HG03159 (cell line): ENCODE data around the gene MID2.
A peak's percentile ranks its signal among the peaks of the same experiment; 100 is the strongest.
"Not testable (repeated sequence)": the region's sequence is repeated elsewhere in the genome, so short reads cannot be mapped to it uniquely, and the experiment has no call there.

ENCODE experiments used
- ATAC-seq: cut with Tn5 transposase; IDR thresholded peaks from one replicate; pipeline ENCODE4 v1.9.1; 2021; ENCODE audit warnings: mild to moderate bottlenecking, moderate library complexity; ENCODE audit not compliant: unreplicated experiment

The MID2 gene

DNA sequence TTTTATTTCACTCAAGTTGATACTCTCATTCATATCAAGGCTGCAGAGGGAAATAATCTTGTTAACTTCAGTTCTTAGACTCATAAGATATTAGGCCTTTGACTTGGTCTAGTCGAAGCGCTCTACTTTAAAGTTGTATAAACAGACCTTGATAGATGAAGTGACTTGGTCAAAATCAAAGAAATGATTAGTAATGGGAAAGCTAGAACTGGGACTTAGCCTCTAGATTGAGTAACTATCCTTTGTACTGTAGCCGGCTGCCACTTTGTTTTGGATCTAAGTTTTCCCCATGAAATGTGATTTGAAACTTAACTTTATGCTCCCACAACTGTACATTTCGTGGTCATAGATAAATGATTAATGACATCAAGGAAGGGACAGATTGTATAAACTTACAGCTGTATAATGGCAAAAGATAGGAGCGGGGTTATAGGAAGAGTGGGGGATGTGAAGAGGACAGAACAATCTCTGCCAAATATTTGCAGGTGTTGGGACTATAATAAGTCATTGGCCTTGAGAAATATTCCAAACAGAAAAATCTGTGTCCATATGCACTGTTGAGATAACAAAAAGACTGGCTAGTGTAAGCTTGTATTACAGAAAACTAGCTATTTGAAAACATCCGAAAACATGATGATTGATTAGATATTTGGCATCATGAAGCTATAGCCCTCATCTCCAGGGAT, 17.2 kb downstream of the MID2 start:
- ATAC-seq = no peak

DNA sequence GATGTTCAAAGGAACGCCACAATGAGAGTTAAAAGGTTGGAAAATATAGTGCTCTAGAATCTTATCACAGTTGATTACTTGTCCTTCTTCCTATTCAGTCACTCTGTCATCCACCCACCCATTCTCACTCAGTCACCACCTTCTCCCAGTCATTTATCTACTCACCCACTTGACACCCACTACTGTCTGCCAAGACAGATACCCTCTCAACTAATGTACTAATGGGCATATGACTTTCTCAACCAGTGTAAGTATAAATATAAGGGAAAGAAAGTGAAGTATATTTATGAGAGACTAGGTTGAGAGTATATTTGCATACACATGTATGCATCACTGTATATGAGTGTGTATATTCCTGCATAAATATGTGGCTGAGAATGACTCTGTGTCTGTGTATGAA, 20.0 kb downstream of the MID2 start:
- ATAC-seq = no peak

DNA sequence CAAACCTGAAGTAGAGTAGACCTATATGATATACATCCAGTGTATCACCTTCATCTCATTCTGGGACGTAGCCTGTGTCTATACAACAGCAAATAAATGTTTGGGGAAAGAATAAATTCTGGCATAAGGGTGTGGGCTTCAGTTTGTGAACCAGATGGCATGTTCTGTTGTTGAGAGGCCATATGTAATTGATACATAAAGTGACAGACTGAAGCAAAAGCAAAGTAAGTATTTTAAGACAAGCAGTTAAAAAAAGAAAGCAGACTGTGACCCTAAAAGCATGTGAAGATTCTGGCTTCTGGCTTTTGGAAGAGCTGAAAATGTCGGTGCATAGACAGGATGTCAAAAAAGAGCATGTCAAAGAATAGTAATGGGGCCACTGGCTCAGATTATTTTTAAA, 22.9 kb downstream of the MID2 start:
- no peak for ATAC-seq

DNA sequence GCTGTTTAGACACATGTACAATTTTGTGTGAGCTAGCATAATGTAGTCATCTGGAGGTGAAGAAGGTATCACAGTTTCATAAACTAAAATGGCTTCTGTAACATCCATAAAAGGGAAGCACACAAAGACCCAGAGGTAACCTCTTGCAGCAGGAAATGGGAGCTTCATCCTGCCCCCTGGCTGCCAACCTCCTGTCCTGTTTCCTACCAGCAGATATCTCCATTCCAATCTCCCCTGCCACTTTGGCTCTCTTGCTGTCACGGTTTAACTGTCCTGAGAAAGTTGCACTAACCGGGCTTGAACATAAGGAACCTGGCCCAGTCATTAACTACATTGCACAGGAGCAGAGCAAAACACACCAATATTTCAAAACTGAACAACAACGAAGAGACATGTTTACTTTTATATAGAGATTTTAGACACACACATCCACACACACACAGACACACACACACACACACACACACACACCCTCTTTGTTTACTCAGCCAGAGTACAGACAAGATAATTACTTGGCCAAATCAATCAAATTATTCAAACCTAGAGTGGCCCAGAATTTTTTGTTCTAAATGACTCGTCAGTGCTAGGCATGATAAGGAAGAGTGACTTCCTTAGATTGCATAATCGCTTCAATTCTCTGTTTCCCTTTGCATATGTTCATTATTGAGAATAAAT, 24.2 kb downstream of the MID2 start:
- no peak for ATAC-seq

DNA sequence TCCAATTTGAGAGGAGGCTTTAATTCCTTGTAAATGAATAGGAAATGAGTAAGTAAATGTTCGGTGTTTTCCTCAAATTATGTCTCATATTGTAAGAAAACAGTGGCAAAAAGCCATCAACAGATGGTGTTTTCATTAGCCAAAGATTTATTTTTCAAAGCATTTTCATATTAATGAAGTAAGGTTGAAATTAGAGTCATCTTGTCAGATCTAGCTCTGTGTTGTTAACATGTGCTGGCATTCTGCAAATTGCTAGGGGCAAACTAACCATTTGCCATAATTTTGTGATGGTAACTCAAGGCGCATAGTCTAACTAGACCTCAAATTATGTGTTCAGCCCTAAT, 24.7 kb downstream of the MID2 start:
- ATAC-seq = no peak

DNA sequence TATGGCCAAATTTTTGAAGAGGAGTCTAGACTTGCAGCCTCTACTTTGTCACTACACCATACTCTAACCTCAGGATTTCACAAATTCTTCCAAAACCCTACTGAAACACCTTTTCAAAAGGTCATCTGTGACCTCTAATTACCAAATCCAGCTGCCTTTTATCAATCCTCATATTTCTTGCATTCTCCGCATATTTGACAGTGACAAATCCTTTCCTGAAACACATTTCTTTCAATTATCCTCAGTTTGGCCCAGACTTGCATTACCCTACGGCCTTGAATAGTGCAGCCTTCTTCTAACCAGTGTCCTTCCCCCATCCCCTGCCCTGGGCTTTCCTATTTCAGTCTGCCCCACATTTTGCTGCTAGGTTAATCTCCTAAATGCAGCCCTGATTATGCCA, 25.5 kb downstream of the MID2 start:
- no peak for ATAC-seq

DNA sequence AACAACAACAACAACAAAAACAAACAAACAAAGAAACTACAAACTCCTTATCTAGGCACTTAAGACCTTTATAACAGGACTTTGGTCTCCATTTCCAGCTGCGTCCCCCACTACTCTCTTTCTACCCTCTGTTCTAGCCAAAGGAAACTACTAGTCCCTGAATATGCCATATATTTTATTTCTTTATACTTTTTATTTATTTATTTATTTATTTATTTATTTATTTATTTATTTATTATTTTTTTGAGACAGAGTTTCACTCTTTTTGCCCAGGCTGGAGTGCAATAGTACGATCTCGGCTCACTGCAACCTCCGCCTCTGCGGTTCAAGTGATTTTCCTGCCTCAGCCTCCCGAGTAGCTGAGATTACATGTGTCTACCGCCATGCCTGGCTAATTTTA, 26.0 kb downstream of the MID2 start:
- not testable (repeated sequence) for ATAC-seq

DNA sequence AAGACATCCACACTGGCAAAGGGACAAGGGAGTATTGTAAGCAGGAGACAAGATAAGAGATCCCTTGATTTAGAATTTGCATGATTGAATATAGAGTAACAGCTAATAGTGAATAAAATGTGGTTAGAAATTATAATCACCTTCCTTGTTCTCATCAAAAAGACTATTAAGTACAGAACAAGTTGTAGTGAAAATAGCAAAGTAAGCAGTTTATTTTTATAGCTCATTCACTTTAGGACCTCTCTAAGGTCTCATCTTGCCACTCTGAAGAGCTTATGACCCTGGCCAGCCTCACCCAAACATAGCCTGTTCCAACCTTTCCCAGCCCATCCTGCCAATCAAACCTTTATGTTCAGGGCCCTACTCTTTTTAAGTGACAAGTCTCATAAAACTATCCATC, 30.6 kb downstream of the MID2 start:
- ATAC-seq = no peak

DNA sequence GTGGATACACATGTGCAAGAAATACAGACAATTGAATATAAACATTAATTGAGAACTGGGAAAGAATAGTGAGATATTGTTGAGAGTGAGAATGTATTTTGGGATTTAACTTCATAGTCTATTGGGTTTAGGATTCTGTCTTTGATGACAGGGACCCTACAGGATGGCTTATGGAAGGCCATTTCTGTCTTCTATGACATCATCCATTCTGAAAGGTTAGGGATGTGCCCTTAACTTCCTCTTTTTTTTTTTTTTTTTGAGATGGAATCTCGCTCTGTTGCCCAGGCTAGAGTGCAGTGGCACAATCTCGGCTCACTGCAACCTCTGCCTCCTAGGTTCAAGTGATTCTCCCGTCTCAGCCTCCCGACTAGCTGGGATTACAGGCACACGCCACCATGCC, 31.4 kb downstream of the MID2 start:
- ATAC-seq = not testable (repeated sequence)

DNA sequence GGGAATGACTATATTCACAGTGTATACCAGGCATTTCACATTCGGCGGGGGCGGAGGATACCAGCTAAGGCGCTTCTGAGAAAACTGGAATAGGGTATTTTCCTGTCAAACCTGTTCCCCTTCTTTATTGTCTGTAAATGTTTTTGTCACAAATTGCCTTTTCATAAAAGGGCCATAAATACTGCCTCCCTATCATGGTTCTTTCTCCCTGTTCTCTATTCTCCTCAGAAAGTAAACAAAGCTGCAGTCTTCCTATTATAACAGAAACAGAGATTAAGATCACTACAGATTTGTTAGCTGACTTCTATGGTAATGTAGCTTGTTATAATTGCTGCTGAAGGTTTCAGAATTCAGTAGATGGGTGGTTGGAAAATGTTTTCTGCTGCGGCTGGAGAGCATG, 32.2 kb downstream of the MID2 start:
- no peak for ATAC-seq

DNA sequence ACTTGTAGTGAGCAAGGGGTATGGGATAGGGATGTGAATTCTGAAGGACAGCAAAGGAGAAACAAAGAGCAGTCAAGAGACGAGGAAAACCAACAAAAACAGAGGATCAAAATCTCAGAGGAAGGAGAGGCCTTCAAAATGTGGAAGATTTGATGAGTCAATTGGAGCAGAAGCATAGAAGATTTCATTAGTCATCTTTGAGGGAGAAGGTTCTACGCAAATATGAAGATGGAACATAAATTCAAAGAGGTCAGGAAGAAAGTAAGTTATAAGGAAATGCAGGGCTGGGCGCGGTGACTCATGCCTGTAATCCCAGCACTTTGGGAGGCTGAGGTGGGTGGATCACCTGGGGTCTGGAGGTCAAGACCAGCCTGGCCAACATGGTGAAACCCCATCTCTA, 35.4 kb downstream of the MID2 start:
- no peak for ATAC-seq

DNA sequence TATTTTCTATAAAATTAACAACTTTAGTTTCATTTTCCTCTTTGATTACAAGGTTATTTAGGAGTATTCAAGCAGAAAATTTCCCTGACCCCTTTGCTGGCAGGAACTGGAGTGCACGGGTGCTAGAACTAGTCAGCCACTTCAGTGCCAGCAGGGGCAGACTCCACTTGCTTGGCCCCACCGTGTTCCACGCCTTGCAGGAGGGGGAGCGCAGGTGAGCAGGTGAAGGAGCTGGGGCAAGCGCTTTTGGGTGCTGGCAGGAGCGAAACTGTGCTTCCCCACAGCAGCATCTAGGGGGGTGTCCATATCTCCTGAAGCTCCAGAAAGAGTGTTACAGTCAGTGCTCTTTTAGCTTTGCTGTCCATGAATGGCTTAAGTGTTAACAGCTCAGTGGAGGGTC, 45.5 kb downstream of the MID2 start:
- ATAC-seq = no peak

DNA sequence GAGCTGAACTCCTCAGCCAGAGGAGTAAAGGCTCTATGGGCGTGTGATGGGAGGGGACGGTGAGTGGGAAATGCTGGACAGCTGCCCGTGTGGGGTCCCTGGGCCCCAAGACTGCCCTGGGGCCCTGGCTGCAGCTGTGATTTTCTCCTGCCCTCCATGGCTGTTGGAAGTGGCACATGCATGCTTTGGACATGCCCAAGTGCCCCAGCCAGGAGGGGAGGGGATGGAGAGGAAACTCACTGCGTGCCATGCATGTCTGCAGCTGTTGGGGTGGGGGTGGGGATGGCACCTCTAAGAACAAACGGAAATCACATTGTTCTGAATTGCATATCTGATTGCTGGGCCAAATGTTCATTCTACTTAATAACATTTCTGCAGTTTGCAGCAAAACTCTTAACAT, 52.4 kb downstream of the MID2 start:
- ATAC-seq = no peak

DNA sequence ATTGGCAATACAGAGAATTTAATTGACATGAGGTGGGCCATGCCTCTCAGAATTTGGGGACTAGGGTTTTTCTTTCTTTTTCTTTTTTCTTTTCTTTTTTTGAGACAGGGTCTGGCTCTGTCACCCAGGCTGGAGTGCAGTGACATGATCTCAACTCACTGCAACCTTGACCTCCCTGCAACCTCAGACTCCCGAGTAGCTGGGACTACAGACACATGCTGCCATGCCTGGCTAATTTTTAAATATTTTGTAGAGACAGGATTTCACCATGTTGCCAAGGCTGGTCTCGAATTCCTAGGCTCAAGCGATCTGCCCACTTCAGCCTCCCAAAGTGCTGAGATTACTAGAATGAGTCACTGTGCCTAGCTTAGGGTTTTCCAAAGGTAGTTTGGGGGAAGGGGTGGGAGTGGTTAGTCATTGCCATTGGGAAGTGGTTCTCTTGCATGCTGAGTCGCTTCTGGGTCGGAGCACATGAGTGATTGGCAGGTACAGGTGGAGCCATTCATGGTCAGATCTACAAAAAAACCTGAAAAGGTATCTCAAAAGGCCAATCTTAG, 54.5 kb downstream of the MID2 start:
- ATAC-seq = no peak

DNA sequence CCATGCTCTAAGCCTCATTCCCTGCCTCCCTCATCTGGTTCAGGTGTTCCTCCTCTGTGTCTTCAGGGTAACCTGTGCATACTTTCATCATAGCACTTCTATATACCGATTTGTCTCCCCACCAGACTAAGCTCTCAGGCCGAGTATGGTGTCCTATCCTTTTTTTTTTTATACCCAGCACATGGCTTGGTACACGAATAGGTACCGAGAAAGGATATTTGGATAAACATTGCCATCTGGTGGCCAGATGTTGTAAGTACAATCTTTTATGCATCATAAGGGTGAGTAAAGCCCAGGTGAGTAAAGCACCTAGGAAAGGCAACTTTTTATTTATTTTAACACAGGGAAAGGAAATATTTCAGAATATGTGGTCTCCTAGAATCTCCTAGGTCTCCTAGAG, 68.4 kb downstream of the MID2 start:
- peak; percentile 90 for ATAC-seq

DNA sequence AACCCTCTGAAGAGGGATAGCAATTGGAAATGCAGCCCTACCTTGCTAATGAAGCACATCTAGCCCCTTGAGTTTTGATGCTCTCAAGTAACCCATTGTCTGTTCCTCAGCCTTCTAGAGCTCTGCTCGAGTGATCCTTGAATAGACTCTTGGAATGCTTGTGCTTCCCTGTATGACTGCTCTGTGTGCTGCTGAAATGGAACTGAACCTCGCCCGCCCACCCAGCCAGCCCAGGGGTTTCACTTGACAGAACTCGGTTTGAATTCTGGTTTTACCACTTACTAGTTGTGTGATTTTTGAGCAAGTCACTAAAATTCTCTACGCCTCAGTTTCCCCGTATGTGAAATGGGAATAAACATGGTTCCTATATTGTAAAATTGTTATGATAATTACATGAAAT, 77.1 kb downstream of the MID2 start:
- no peak for ATAC-seq

DNA sequence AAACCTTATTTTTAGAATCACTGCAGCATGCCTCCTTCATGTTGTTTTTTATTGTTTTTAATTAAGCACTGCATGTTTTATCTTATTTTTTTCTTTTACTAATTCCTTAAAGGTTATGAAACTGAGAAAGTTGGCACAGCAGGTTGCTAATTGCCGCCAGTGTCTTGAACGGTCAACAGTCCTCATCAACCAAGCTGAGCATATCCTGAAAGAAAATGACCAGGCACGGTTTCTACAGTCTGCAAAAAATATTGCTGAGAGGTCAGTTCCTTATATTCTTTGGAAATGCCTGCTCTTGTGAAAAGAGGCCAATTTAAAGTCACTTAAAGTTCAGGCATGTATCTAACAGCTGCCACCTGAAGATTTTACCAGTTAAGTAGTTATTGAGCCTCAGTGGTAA, 79.7 kb downstream of the MID2 start:
- no peak for ATAC-seq

DNA sequence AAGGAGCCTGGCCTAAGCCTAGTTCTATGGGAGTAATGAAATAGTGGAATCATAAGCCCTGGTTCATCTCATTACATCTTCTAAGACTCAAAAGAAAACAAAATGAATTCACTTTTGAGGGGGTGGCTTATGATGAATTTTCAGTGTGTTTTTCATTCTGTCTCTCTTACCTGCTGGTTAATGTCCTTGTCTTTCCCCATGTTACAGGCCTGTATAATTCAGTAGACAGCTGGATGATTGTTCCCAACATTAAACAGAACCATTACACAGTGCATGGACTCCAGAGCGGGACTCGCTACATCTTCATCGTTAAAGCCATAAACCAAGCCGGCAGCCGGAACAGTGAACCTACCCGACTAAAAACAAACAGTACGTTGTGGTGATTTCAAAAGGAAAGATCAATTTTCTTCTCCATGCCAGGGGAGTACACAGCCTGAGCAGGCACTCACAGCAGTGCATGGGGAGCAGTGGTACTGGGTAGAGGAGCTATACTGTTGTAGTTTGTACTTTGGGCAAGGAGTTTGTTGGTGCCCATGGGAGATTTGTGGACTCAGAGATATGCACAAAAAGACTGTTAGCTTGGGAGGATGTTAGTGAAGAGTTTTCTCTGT, 98.6 kb downstream of the MID2 start:
- ATAC-seq = no peak

DNA sequence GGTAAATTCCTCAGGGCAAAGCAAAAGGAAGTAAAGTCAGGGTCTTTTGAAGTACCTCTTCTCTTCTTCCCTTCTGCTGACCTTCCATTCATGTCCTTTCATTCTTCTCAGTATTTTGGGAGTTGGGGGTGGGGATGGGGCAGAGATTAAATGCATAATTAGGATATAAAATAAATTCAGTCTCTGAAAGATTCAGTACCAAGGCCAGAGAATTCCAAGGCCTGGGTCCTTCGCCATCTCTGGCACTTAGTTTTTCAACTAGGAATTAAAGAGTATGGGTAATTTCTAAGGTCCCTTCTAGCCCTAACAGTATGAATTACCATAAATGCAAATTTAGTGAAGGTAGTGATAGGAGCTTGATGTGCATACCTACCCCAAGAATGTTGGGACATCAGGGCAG, 108.6 kb downstream of the MID2 start:
- no peak for ATAC-seq

DNA sequence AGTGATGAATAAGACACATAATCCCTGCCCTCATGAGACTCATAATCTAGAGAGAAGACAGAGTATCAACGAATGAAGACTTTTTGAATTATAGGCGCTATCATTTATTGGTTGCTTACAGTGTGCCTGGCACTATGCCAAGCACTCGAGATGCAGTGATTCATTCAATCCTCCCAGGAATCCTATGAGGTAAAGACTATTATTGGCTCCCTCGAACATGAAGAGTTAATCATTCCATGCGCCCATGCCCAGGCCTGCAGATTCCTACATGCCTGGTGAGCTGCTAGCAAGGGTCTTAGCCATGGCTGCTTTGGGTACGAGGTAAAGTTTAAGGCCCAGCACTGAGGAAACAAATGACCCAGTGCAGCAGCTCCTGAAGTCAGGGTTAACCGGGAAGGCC, 109.5 kb downstream of the MID2 start:
- ATAC-seq = no peak

DNA sequence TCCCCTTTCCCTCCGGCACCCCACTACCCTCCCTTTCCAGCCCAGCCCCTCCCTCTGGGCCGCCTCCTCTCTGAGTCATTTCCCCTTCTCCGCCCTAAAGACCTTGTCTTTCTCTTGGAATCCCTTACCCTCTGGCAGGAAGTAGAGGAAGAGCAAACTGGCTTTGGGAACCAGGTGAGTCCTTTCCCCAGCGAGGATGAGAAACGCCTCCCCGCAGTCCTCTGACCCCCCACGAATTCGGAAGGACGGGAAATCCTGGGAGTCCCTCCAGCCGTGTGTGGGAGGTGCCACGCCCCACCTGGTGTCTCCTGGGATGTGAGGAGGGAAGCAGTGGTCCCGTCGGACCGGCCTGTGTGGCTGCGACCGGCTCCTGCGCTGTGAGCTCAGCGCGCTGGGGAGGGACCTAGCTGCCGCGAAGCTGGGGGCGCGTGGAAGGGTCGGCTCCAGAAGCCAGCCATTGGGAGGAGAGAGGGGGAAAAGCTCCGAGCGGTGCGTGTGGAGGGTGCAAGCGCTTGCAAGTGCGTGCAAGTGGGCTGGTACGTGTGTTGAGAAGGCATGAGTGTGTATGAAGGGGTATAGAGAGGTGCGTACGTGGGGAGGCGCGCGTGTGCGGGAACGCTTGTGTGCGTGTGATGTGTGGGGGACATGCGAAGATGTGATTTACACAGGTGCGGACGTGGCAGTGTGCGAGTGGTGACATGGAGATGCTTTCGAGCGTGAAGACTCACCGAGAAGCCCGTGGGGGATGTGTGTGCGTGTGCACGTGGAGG, 110.2 kb downstream of the MID2 start:
- no peak for ATAC-seq

DNA sequence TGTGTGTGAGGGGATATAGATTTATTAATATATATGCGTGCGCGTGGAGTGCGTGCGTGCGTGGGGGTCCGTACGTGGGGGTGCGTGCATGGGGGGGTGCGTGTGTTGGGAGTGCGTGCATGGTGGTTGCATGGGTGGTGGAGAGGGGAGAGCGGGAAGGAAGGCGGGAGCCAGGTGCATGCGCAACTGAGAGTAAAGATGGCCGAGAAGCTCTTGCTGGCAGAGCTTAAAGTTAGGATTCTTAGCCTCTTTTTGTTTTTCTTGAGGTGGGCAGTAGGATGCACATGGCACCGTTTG, 110.7 kb downstream of the MID2 start:
- ATAC-seq = no peak
